CD4-positive, alpha-beta memory T cell (primary cell): ENCODE data around the gene ATP2B1. TPM values are rescaled to one million over a fixed set of nuclear protein-coding genes. Genes with fewer than 3 reads are reported as not detected.

Experiments
- CTCF ChIA-PET: fragments of 350-600 bp; sonication (Branson Sonifier 250); formaldehyde crosslinking; loops from one replicate; lab custom pipeline; 2021; ENCODE audit warnings: inconsistent platforms; ENCODE audit not compliant: partially characterized antibody; lab: Charles Lee
- POLR2A ChIA-PET: fragments of 350-600 bp; sonication (Branson Sonifier 250); formaldehyde crosslinking; loops from one replicate; lab custom pipeline; 2021; ENCODE audit not compliant: partially characterized antibody; lab: Charles Lee
- DNase-seq, 5 donors: peaks; one replicate each; pipeline versions ENCODE4 v3.0.0 to v3.0.0-alpha.2; 2020 to 2022; ENCODE audit warnings: mixed read lengths in 1 of 5
- H3K27ac ChIP-seq: one replicate; pipeline ENCODE4 v1.7.0; 2013; ENCODE audit warnings: low read depth, low read length
- H3K27me3 ChIP-seq: 2 replicates; pipeline ENCODE4 v1.7.0; 2013; ENCODE audit warnings: mild to moderate bottlenecking, low read length, moderate library complexity; ENCODE audit not compliant: insufficient read depth
- H3K36me3 ChIP-seq: 2 replicates; pipeline ENCODE4 v1.7.0; 2013; ENCODE audit warnings: mild to moderate bottlenecking, low read length, moderate library complexity; ENCODE audit not compliant: insufficient read depth
- H3K4me1 ChIP-seq: 2 replicates; pipeline ENCODE4 v1.7.0; 2013; ENCODE audit warnings: mild to moderate bottlenecking, low read length, moderate library complexity; ENCODE audit not compliant: insufficient read depth
- H3K4me3 ChIP-seq, 2 donors: one replicate each; pipeline ENCODE4 v1.7.0; 2013; ENCODE audit warnings: low read length in 2 of 2, mild to moderate bottlenecking in 1 of 2
- H3K9me3 ChIP-seq, 2 donors: one replicate each; pipeline ENCODE4 v1.7.0; 2013; ENCODE audit warnings: low read length in 2 of 2, control low read depth in 1 of 2; ENCODE audit not compliant: control insufficient read depth in 1 of 2
- H3K27ac Mint-ChIP-seq, 7 donors: one replicate each; pipeline ENCODE4 v1.8.0; 2020 to 2021; ENCODE audit warnings: mixed read lengths in 7 of 7, mild to moderate bottlenecking in 6 of 7, inconsistent platforms in 3 of 7, moderate library complexity in 3 of 7
- H3K27me3 Mint-ChIP-seq, 2 donors: one replicate each; pipeline ENCODE4 v1.8.0; 2020 to 2021; ENCODE audit warnings: mixed read lengths in 2 of 2
- H3K36me3 Mint-ChIP-seq, 2 donors: one replicate each; pipeline ENCODE4 v1.8.0; 2020 to 2021; ENCODE audit warnings: mixed read lengths in 2 of 2, inconsistent platforms in 1 of 2, mild to moderate bottlenecking in 1 of 2
- H3K4me1 Mint-ChIP-seq, 4 donors: one replicate each; pipeline ENCODE4 v1.8.0; 2020 to 2021; ENCODE audit warnings: mixed read lengths in 4 of 4, mild to moderate bottlenecking in 1 of 4
- H3K4me3 Mint-ChIP-seq, 8 donors: one replicate each; pipeline ENCODE4 v1.8.0; 2020 to 2021; ENCODE audit warnings: mixed read lengths in 8 of 8, mild to moderate bottlenecking in 7 of 8, moderate library complexity in 6 of 8, inconsistent platforms in 3 of 8
- H3K9me3 Mint-ChIP-seq, 8 donors: one replicate each; pipeline ENCODE4 v1.8.0; 2020 to 2021; ENCODE audit warnings: mixed read lengths in 8 of 8, mild to moderate bottlenecking in 5 of 8, inconsistent platforms in 3 of 8, moderate library complexity in 1 of 8
- intact Hi-C: fragments of 100-400 bp; cut with micrococcal nuclease; formaldehyde crosslinking; loops from one replicate; pipeline ENCODE4 v1.15.1; 2023
- polyA plus RNA-seq, 2 donors: library from polyadenylated mRNA; unstranded; fragments of 300-500 nt; fragmentation: Illumina TruSeq; gene quantifications; one replicate each; pipeline ENCODE4 v1.2.3, GENCODE V29; 2021
- total RNA-seq, 2 experiments: library from RNA; stranded (reverse); gene quantifications; one replicate each; pipeline ENCODE4 v1.2.3, GENCODE V29; 2021

Gene ATP2B1
- total and polyA plus RNA-seq, 4 experiments from 2014 or later, result 57.3 to 86.0 (median 72.6) TPM

- H3K27me3 Mint-ChIP-seq, result peaks cover 0 to 2% of the 10 kb centered on the region in 2 donors
- POLR2A ChIA-PET, result interaction anchor here (0.7 to 10.6 kb wide), 46 partner anchors 7 to 379 kb away, joined by 3 to 296 read pairs (median 6); partner anchors contain the start of genes DUSP6, GALNT4 and POC1B
- H3K4me1 Mint-ChIP-seq, result peaks cover 34 to 68% (median 44%) of the 10 kb centered on the region in 4 donors
- H3K36me3 ChIP-seq, result no peaks in the 10 kb centered on the region
- CTCF ChIA-PET, result interaction anchor here (1.4 to 2.4 kb wide), 8 partner anchors 52 to 394 kb away, joined by 4 to 12 read pairs (median 9); no protein-coding TSS in a partner anchor
- H3K9me3 ChIP-seq, result no peaks in the 10 kb centered on the region
- H3K27ac ChIP-seq, result peak overlapping the region; percentile 95
- peaks cover 0 to 9% (median 0%) of the 10 kb centered on the region in 8 donors for H3K9me3 Mint-ChIP-seq
- H3K27ac Mint-ChIP-seq, result peak overlapping the region; percentile 93 to 99 (median 96)
- peaks cover 0 to 23% of the 10 kb centered on the region in 2 donors for H3K36me3 Mint-ChIP-seq
- peaks cover 55% of the 10 kb centered on the region for H3K4me1 ChIP-seq
- peak overlapping the region; percentile 58 to 81 for H3K4me3 ChIP-seq
- intact Hi-C loops, result loop anchor here (2.0 to 5.0 kb wide), 3 partner anchors 46 to 305 kb away; no protein-coding TSS in a partner anchor
- H3K27me3 ChIP-seq, result no peaks in the 10 kb centered on the region
- peak in 4 of 5 donors; percentile 36 to 58 (median 40) for DNase-seq
- peak overlapping the region; percentile 87 to 99 (median 97) for H3K4me3 Mint-ChIP-seq
Measured at GRCh38 chr12:89707703-89708564, 704 bp downstream of the ATP2B1 start.

- Histone ChIP-seq H3K27me3 (no peaks in the 10 kb centered on the region), H3K36me3 (no peaks in the 10 kb centered on the region), H3K9me3 (no peaks in the 10 kb centered on the region), H3K4me3 (peak overlapping the region; percentile 58 to 81), H3K27ac (peak overlapping the region; percentile 95), H3K4me1 (peaks cover 62% of the 10 kb centered on the region)
- Mint-ChIP-seq H3K27me3 (peaks cover 0 to 2% of the 10 kb centered on the region in 2 donors), H3K4me3 (peak overlapping the region; percentile 87 to 99 (median 97)), H3K9me3 (peaks cover 0 to 9% (median 0%) of the 10 kb centered on the region in 8 donors), H3K27ac (peak overlapping the region; percentile 93 to 99 (median 96)), H3K36me3 (peaks cover 0 to 23% of the 10 kb centered on the region in 2 donors), H3K4me1 (peaks cover 38 to 74% (median 49%) of the 10 kb centered on the region in 4 donors)
- CTCF ChIA-PET, result interaction anchor here (1.2 to 2.0 kb wide), 8 partner anchors 28 to 307 kb away, joined by 3 to 10 read pairs (median 5); no protein-coding TSS in a partner anchor
- intact Hi-C loops, result loop anchor here (2.0 to 5.0 kb wide), 3 partner anchors 45 to 306 kb away; no protein-coding TSS in a partner anchor
- POLR2A ChIA-PET, result interaction anchor here (0.6 to 10.6 kb wide), 10 partner anchors 10 to 242 kb away, joined by 3 to 296 read pairs (median 17); no protein-coding TSS in a partner anchor
- peak in 4 of 5 donors; percentile 18 to 28 (median 22) for DNase-seq
Measured at GRCh38 chr12:89706986-89707702, 1.5 kb downstream of the ATP2B1 start.

- Mint-ChIP-seq H3K4me1 (peaks cover 42 to 80% (median 55%) of the 10 kb centered on the region in 4 donors), H3K27ac (peak overlapping the region; percentile 93 to 99 (median 96)), H3K9me3 (peaks cover 0 to 9% (median 0%) of the 10 kb centered on the region in 8 donors), H3K36me3 (peaks cover 0 to 23% of the 10 kb centered on the region in 2 donors), H3K4me3 (peak overlapping the region; percentile 87 to 99 (median 97)), H3K27me3 (peaks cover 0 to 2% of the 10 kb centered on the region in 2 donors)
- ChIA-PET CTCF (interaction anchor here (1.2 to 2.0 kb wide), 8 partner anchors 27 to 308 kb away, joined by 3 to 10 read pairs (median 5); no protein-coding TSS in a partner anchor), POLR2A (interaction anchor here (0.6 to 10.6 kb wide), 10 partner anchors 11 to 243 kb away, joined by 3 to 296 read pairs (median 4); no protein-coding TSS in a partner anchor)
- Histone ChIP-seq H3K9me3 (no peaks in the 10 kb centered on the region), H3K27me3 (no peaks in the 10 kb centered on the region), H3K4me3 (peak overlapping the region; percentile 58 to 81), H3K4me1 (peaks cover 68% of the 10 kb centered on the region), H3K27ac (peak overlapping the region; percentile 95), H3K36me3 (no peaks in the 10 kb centered on the region)
- intact Hi-C loops, result loop anchor here (2.0 to 5.0 kb wide), 3 partner anchors 44 to 306 kb away; no protein-coding TSS in a partner anchor
- DNase-seq, result peak in 2 of 5 donors; percentile 14 to 34
Measured at GRCh38 chr12:89706551-89706950, 2.1 kb downstream of the ATP2B1 start.

- Histone ChIP-seq H3K36me3 (no peaks in the 10 kb centered on the region), H3K27me3 (no peaks in the 10 kb centered on the region), H3K27ac (no peak overlapping the region), H3K9me3 (no peaks in the 10 kb centered on the region), H3K4me1 (peaks cover 78% of the 10 kb centered on the region), H3K4me3 (no peak overlapping the region)
- Mint-ChIP-seq H3K36me3 (peaks cover 0 to 18% of the 10 kb centered on the region in 2 donors), H3K9me3 (peaks cover 0 to 7% (median 0%) of the 10 kb centered on the region in 8 donors), H3K4me1 (peaks cover 51 to 82% (median 65%) of the 10 kb centered on the region in 4 donors), H3K4me3 (peak overlapping the region in 5 of 8 donors; percentile 26 to 99 (median 44)), H3K27ac (peak overlapping the region in 4 of 7 donors; percentile 35 to 68 (median 59)), H3K27me3 (no peaks in the 10 kb centered on the region)
- CTCF ChIA-PET, result no interaction called here
- POLR2A ChIA-PET, result interaction anchor here (10.6 kb wide), 1 partner anchor 156 kb away, joined by 296 read pairs; no protein-coding TSS in a partner anchor
- no peak for DNase-seq
- intact Hi-C loops, result no loop called here
Measured at GRCh38 chr12:89704457-89704856, 4.2 kb downstream of the ATP2B1 start.

- CTCF ChIA-PET, result no interaction called here
- POLR2A ChIA-PET, result interaction anchor here (10.6 kb wide), 1 partner anchor 157 kb away, joined by 296 read pairs; no protein-coding TSS in a partner anchor
- intact Hi-C loops, result no loop called here
- no peak overlapping the region for H3K4me3 ChIP-seq
- no peak for DNase-seq
- H3K9me3 ChIP-seq, result no peaks in the 10 kb centered on the region
- H3K27ac ChIP-seq, result no peak overlapping the region
- Mint-ChIP-seq H3K27me3 (no peaks in the 10 kb centered on the region), H3K4me3 (peak overlapping the region in 6 of 8 donors; percentile 9 to 99 (median 55)), H3K4me1 (peaks cover 56 to 85% (median 70%) of the 10 kb centered on the region in 4 donors), H3K27ac (no peak overlapping the region), H3K36me3 (peaks cover 0 to 17% of the 10 kb centered on the region in 2 donors), H3K9me3 (peaks cover 0 to 6% (median 0%) of the 10 kb centered on the region in 8 donors)
- peaks cover 85% of the 10 kb centered on the region for H3K4me1 ChIP-seq
- no peaks in the 10 kb centered on the region for H3K27me3 ChIP-seq
- H3K36me3 ChIP-seq, result no peaks in the 10 kb centered on the region
Measured at GRCh38 chr12:89703768-89704167, 4.9 kb downstream of the ATP2B1 start.

- Histone ChIP-seq H3K9me3 (no peaks in the 10 kb centered on the region), H3K27me3 (no peaks in the 10 kb centered on the region), H3K27ac (no peak overlapping the region), H3K4me3 (no peak overlapping the region), H3K4me1 (peaks cover 96% of the 10 kb centered on the region), H3K36me3 (no peaks in the 10 kb centered on the region)
- DNase-seq, result no peak
- no peaks in the 10 kb centered on the region for H3K27me3 Mint-ChIP-seq
- peaks cover 0 to 3% (median 0%) of the 10 kb centered on the region in 8 donors for H3K9me3 Mint-ChIP-seq
- POLR2A ChIA-PET, result interaction anchor here (10.6 kb wide), 1 partner anchor 158 kb away, joined by 296 read pairs; no protein-coding TSS in a partner anchor
- H3K4me1 Mint-ChIP-seq, result peaks cover 67 to 94% (median 82%) of the 10 kb centered on the region in 4 donors
- H3K4me3 Mint-ChIP-seq, result peak overlapping the region in 4 of 8 donors; percentile 1 to 23 (median 14)
- CTCF ChIA-PET, result interaction anchor here (0.9 to 1.4 kb wide), 4 partner anchors 14 to 683 kb away, joined by 3 read pairs; no protein-coding TSS in a partner anchor
- H3K27ac Mint-ChIP-seq, result no peak overlapping the region
- intact Hi-C loops, result no loop called here
- H3K36me3 Mint-ChIP-seq, result peaks cover 8 to 13% of the 10 kb centered on the region in 2 donors
Measured at GRCh38 chr12:89702503-89702902, 6.1 kb downstream of the ATP2B1 start.
